HEK293 (cell line): ENCODE results near the gene SORCS3.

Experiments used
- CTCF ChIA-PET: fragments of 350-600 bp; formaldehyde crosslinking; extraction: SDS; loops from one replicate; lab custom pipeline; 2021; ENCODE audit warnings: antibody characterized with exemption; lab: Yijun Ruan, JAX
- POLR2A ChIA-PET: fragments of 300-600 bp; formaldehyde crosslinking; extraction: SDS; loops from one replicate; lab custom pipeline; 2020; ENCODE audit warnings: antibody characterized with exemption, inconsistent platforms; lab: Yijun Ruan, JAX
- H3K27ac ChIP-seq: fragments of 200-500 bp; sonication (Bioruptor generic); 2 replicates; pipeline ENCODE4 v1.5.1; 2014; ENCODE audit warnings: low read depth, low read length, control low read depth, inconsistent platforms; ENCODE audit errors: extremely low read depth
- H3K36me3 ChIP-seq, 2 experiments: fragments of 200-500 bp in 1 of 2; sonication (Bioruptor generic) in 1 of 2; 1 replicate in 1 of 2; 2 replicates in 1 of 2; pipeline ENCODE4 v1.5.1; 2014 to 2017; ENCODE audit warnings: inconsistent platforms in 2 of 2, low read length in 2 of 2; ENCODE audit not compliant: control insufficient read depth in 2 of 2, insufficient read depth in 1 of 2
- H3K4me1 ChIP-seq: fragments of 200-500 bp; sonication (Bioruptor generic); 2 replicates; pipeline ENCODE4 v1.5.1; 2014; ENCODE audit warnings: mild to moderate bottlenecking, low read length, inconsistent platforms; ENCODE audit not compliant: control insufficient read depth, insufficient read depth
- H3K4me3 ChIP-seq: 2 replicates; pipeline ENCODE4 v1.5.1; 2011; ENCODE audit warnings: low read depth, mild to moderate bottlenecking, control low read depth, low read length, moderate library complexity
- H3K9me3 ChIP-seq: fragments of 200-500 bp; sonication (Bioruptor generic); 2 replicates; pipeline ENCODE4 v1.5.1; 2014; ENCODE audit warnings: low read depth, low read length, inconsistent platforms; ENCODE audit not compliant: control insufficient read depth, insufficient read depth
- GFI1B ChIP-seq: fragments of 450-650 bp; formaldehyde crosslinking; IDR thresholded peaks from 2 replicates; pipeline ENCODE4 v1.5.1; 2016; ENCODE audit warnings: missing biosample characterization, missing genetic modification characterization
- GLI2 ChIP-seq: fragments of 450-650 bp; formaldehyde crosslinking; IDR thresholded peaks from 2 replicates; pipeline ENCODE4; 2017; ENCODE audit warnings: missing biosample characterization, missing genetic modification characterization, low read depth, borderline replicate concordance
- HOXA7 ChIP-seq: sonication (generic); formaldehyde crosslinking; IDR thresholded peaks from 2 replicates; pipeline ENCODE4 v1.8.1; 2022; ENCODE audit warnings: missing genetic modification reagents, borderline replicate concordance
- KLF8 ChIP-seq: fragments of 450-650 bp; formaldehyde crosslinking; IDR thresholded peaks from 2 replicates; pipeline ENCODE4 v1.5.1; 2016; ENCODE audit warnings: missing biosample characterization, missing genetic modification characterization
- MYNN ChIP-seq: fragments of 450-650 bp; formaldehyde crosslinking; IDR thresholded peaks from 2 replicates; pipeline ENCODE4 v1.5.1; 2016; ENCODE audit warnings: missing biosample characterization, missing genetic modification characterization, borderline replicate concordance
- MZF1 ChIP-seq: fragments of 450-650 bp; formaldehyde crosslinking; IDR thresholded peaks from 2 replicates; pipeline ENCODE4 v1.5.1; 2017; ENCODE audit warnings: missing biosample characterization, missing genetic modification characterization, borderline replicate concordance
- SCRT1 ChIP-seq: fragments of 450-650 bp; formaldehyde crosslinking; IDR thresholded peaks from 2 replicates; pipeline ENCODE4 v1.5.1; 2016; ENCODE audit warnings: missing biosample characterization, missing genetic modification characterization, borderline replicate concordance
- ZNF133 ChIP-seq: fragments of 450-650 bp; formaldehyde crosslinking; IDR thresholded peaks from 2 replicates; pipeline ENCODE4 v1.5.1; 2016; ENCODE audit warnings: missing biosample characterization, missing genetic modification characterization
- ZNF23 ChIP-seq: fragments of 450-650 bp; formaldehyde crosslinking; IDR thresholded peaks from 2 replicates; pipeline ENCODE4 v1.5.1; 2016; ENCODE audit warnings: missing biosample characterization, missing genetic modification characterization, borderline replicate concordance
- ZNF416 ChIP-seq: fragments of 450-650 bp; formaldehyde crosslinking; IDR thresholded peaks from 2 replicates; pipeline ENCODE4 v1.5.1; 2016; ENCODE audit warnings: missing biosample characterization, missing genetic modification characterization
- ZNF530 ChIP-seq: fragments of 450-650 bp; formaldehyde crosslinking; IDR thresholded peaks from 2 replicates; pipeline ENCODE4 v1.5.1; 2016; ENCODE audit warnings: low read depth, missing biosample characterization, missing genetic modification characterization
- TF ChIP-seq, protein P1 (sequence below): fragments of 450-650 bp; formaldehyde crosslinking; IDR thresholded peaks from 2 replicates; pipeline ENCODE4 v1.5.1; 2016; ENCODE audit warnings: missing biosample characterization, missing genetic modification characterization
- TF ChIP-seq, protein P2 (sequence below): sonication (generic); formaldehyde crosslinking; IDR thresholded peaks from 2 replicates; pipeline ENCODE4 v1.8.1; 2022; ENCODE audit warnings: mild to moderate bottlenecking, moderate library complexity, missing genetic modification reagents
- TF ChIP-seq, protein P3 (sequence below): fragments of 450-650 bp; formaldehyde crosslinking; IDR thresholded peaks from 2 replicates; pipeline ENCODE4 v1.5.1; 2016; ENCODE audit warnings: missing biosample characterization, missing genetic modification characterization
- TF ChIP-seq, protein P4 (sequence below): fragments of 450-650 bp; formaldehyde crosslinking; IDR thresholded peaks from 2 replicates; pipeline ENCODE4 v1.5.1; 2016; ENCODE audit warnings: missing biosample characterization, missing genetic modification characterization

Gene SORCS3

DNA sequence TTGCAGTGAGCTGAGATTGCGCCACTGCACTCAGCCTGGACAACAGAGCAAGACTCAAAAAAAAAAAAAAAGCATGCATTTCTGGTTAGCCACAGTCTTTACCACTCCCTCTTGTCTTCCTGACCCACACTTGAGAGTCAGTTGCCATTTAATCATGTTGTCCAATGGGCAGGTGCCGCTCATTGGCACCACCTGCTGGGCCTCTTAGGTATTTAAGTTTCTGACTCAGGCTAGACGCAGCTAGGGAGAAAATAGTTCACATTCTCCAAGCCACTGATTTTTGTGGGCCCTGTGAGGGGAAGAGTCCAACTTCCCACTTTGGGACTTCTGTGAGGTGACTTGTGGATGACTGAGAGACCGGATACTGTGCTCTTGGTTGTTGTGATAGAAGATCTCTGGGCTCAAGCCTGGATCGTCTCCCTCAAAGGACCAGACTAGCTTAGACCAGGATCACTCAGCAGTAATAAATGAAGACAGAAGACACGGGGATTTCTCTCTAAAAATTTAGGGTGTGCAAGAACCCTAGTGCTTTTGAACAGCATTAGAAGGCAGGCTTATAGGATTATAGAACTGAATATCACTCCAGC lies 26.8 kb upstream of the SORCS3 start:
- no peak for TF ChIP-seq ZNF23 (tag by site-specific recombination)
- TF ChIP-seq, all 188 proteins: peak for 0
- ChIA-PET POLR2A (interaction anchor here (0.7 kb wide), 1 partner anchor 104 kb away, joined by 4 read pairs; no protein-coding TSS in a partner anchor), CTCF (interaction anchor here (0.5 to 3.7 kb wide), 19 partner anchors 10 to 696 kb away, joined by 3 to 31 read pairs (median 4); no protein-coding TSS in a partner anchor)
- Histone ChIP-seq H3K4me3 (no peak overlapping the region), H3K27ac (no peak overlapping the region), H3K36me3 (no peaks in the 10 kb centered on the region), H3K9me3 (no peaks in the 10 kb centered on the region; the same call in 1 of the 2 replicates), H3K4me1 (no peaks in the 10 kb centered on the region)

DNA sequence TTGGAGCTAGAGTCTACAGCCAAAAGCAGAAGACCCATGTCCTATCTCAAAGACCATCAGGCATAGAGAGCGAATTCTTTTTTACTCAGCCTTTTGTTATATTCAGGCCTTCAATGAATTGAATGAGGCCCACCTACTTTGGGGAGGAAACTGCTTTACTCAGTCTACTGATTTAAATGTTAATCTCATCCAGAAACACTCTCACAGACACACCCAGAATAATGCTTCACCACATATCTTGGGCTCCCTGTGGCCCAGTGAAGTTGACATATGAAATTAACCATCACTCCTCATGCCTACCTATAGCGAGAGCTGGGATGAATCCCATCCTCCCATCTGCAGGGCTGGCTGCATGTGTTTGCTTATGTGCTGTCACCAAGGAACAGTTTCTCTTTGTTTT lies 26.0 kb upstream of the SORCS3 start:
- CTCF ChIA-PET, result interaction anchor here (0.6 to 3.7 kb wide), 10 partner anchors 9 to 430 kb away, joined by 3 to 31 read pairs (median 4); no protein-coding TSS in a partner anchor
- Histone ChIP-seq H3K4me3 (no peak overlapping the region), H3K4me1 (no peaks in the 10 kb centered on the region), H3K36me3 (no peaks in the 10 kb centered on the region), H3K27ac (no peak overlapping the region), H3K9me3 (no peaks in the 10 kb centered on the region; the same call in 1 of the 2 replicates)
- POLR2A ChIA-PET, result no interaction called here
- TF ChIP-seq GLI2 (tag by site-specific recombination) (no peak), GFI1B (tag by site-specific recombination) (no peak), ZNF530 (tag by site-specific recombination) (no peak), ZNF416 (tag by site-specific recombination) (no peak), ZNF23 (tag by site-specific recombination) (no peak), MYNN (no peak), ZNF133 (tag by site-specific recombination) (no peak)
- TF ChIP-seq, protein P1, sequence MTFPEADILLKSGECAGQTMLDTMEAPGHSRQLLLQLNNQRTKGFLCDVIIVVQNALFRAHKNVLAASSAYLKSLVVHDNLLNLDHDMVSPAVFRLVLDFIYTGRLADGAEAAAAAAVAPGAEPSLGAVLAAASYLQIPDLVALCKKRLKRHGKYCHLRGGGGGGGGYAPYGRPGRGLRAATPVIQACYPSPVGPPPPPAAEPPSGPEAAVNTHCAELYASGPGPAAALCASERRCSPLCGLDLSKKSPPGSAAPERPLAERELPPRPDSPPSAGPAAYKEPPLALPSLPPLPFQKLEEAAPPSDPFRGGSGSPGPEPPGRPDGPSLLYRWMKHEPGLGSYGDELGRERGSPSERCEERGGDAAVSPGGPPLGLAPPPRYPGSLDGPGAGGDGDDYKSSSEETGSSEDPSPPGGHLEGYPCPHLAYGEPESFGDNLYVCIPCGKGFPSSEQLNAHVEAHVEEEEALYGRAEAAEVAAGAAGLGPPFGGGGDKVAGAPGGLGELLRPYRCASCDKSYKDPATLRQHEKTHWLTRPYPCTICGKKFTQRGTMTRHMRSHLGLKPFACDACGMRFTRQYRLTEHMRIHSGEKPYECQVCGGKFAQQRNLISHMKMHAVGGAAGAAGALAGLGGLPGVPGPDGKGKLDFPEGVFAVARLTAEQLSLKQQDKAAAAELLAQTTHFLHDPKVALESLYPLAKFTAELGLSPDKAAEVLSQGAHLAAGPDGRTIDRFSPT (tag by site-specific recombination), result no peak
- TF ChIP-seq, protein P2, sequence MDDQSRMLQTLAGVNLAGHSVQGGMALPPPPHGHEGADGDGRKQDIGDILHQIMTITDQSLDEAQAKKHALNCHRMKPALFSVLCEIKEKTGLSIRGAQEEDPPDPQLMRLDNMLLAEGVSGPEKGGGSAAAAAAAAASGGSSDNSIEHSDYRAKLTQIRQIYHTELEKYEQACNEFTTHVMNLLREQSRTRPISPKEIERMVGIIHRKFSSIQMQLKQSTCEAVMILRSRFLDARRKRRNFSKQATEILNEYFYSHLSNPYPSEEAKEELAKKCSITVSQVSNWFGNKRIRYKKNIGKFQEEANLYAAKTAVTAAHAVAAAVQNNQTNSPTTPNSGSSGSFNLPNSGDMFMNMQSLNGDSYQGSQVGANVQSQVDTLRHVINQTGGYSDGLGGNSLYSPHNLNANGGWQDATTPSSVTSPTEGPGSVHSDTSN (CRISPR knock-in tag), result no peak
- TF ChIP-seq, protein P3, sequence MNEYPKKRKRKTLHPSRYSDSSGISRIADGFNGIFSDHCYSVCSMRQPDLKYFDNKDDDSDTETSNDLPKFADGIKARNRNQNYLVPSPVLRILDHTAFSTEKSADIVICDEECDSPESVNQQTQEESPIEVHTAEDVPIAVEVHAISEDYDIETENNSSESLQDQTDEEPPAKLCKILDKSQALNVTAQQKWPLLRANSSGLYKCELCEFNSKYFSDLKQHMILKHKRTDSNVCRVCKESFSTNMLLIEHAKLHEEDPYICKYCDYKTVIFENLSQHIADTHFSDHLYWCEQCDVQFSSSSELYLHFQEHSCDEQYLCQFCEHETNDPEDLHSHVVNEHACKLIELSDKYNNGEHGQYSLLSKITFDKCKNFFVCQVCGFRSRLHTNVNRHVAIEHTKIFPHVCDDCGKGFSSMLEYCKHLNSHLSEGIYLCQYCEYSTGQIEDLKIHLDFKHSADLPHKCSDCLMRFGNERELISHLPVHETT (tag by site-specific recombination), result no peak

DNA sequence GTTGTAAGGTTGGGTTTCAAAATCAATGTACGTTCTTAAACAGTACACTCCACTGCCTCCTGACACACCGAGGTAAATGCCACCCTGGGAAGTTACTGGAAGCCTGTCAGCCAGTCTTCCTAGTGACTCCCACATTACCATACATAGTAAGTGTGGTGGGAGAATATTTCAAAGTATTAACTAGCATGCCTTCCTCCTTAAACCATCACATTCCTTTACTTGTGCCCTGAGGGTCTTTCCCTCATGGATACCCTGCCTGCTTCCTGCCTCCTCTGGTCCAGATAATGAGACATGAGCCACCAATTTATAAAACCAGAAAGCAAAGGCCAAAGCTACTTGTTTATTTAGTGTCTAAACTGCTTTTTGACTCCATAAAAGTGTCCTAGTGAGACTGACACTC lies 23.3 kb upstream of the SORCS3 start:
- no peak overlapping the region for H3K4me3 ChIP-seq
- no peaks in the 10 kb centered on the region for H3K4me1 ChIP-seq
- ChIA-PET POLR2A (no interaction called here), CTCF (interaction anchor here (0.5 to 6.2 kb wide), 3 partner anchors 22 to 211 kb away, joined by 4 to 51 read pairs (median 11); no protein-coding TSS in a partner anchor)
- no peaks in the 10 kb centered on the region; the same call in 1 of the 2 replicates for H3K9me3 ChIP-seq
- TF ChIP-seq SCRT1 (tag by site-specific recombination) (no peak), KLF8 (tag by site-specific recombination) (no peak), HOXA7 (no peak), MZF1 (no peak)
- TF ChIP-seq, protein P3 (tag by site-specific recombination), result no peak
- TF ChIP-seq, protein P4, sequence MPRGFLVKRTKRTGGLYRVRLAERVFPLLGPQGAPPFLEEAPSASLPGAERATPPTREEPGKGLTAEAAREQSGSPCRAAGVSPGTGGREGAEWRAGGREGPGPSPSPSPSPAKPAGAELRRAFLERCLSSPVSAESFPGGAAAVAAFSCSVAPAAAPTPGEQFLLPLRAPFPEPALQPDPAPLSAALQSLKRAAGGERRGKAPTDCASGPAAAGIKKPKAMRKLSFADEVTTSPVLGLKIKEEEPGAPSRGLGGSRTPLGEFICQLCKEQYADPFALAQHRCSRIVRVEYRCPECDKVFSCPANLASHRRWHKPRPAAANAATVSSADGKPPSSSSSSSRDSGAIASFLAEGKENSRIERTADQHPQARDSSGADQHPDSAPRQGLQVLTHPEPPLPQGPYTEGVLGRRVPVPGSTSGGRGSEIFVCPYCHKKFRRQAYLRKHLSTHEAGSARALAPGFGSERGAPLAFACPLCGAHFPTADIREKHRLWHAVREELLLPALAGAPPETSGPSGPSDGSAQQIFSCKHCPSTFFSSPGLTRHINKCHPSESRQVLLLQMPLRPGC (tag by site-specific recombination), result no peak
- no peak overlapping the region for H3K27ac ChIP-seq
- no peaks in the 10 kb centered on the region for H3K36me3 ChIP-seq
